Chondrocyte (in vitro differentiated cells): ENCODE measurements around the gene RECQL5. TPM values are rescaled to one million over a fixed set of nuclear protein-coding genes. Genes with fewer than 3 reads are reported as not detected.

Experiments
- DNase-seq: peaks from one replicate; pipeline ENCODE4 v3.0.0; 2021; ENCODE audit warnings: mixed read lengths, low spot score
- H3K27ac Mint-ChIP-seq: one replicate; pipeline ENCODE4 v1.8.0; 2021; ENCODE audit warnings: mild to moderate bottlenecking, moderate library complexity, mixed read lengths; ENCODE audit not compliant: unreplicated experiment
- H3K27me3 Mint-ChIP-seq: 2 replicates; pipeline ENCODE4 v1.8.0; 2021; ENCODE audit warnings: low read depth, mixed read lengths
- H3K36me3 Mint-ChIP-seq: 2 replicates; pipeline ENCODE4 v1.8.0; 2021; ENCODE audit warnings: low read depth, mixed read lengths
- H3K4me1 Mint-ChIP-seq: 2 replicates; pipeline ENCODE4 v1.8.0; 2021; ENCODE audit warnings: low read depth, mild to moderate bottlenecking, mixed read lengths
- H3K4me3 Mint-ChIP-seq: one replicate; pipeline ENCODE4 v1.8.0; 2021; ENCODE audit warnings: mild to moderate bottlenecking, moderate library complexity, mixed read lengths; ENCODE audit not compliant: unreplicated experiment
- H3K9me3 Mint-ChIP-seq: 2 replicates; pipeline ENCODE4 v1.8.0; 2021; ENCODE audit warnings: low read depth, mixed read lengths
- total RNA-seq: library from RNA; stranded (reverse); gene quantifications from 3 replicates; pipeline ENCODE4 v1.2.1, GENCODE V29; 2021
- TF ChIP-seq, protein P1 (sequence below): fragments of 200-600 bp; sonication (generic); IDR thresholded peaks from 2 replicates; pipeline ENCODE4 v1.5.0; 2021; ENCODE audit warnings: antibody characterized with exemption, mild to moderate bottlenecking, moderate library complexity

Gene RECQL5
- total RNA-seq, 1 donor from 2014 or later, result 20.4 TPM

DNA sequence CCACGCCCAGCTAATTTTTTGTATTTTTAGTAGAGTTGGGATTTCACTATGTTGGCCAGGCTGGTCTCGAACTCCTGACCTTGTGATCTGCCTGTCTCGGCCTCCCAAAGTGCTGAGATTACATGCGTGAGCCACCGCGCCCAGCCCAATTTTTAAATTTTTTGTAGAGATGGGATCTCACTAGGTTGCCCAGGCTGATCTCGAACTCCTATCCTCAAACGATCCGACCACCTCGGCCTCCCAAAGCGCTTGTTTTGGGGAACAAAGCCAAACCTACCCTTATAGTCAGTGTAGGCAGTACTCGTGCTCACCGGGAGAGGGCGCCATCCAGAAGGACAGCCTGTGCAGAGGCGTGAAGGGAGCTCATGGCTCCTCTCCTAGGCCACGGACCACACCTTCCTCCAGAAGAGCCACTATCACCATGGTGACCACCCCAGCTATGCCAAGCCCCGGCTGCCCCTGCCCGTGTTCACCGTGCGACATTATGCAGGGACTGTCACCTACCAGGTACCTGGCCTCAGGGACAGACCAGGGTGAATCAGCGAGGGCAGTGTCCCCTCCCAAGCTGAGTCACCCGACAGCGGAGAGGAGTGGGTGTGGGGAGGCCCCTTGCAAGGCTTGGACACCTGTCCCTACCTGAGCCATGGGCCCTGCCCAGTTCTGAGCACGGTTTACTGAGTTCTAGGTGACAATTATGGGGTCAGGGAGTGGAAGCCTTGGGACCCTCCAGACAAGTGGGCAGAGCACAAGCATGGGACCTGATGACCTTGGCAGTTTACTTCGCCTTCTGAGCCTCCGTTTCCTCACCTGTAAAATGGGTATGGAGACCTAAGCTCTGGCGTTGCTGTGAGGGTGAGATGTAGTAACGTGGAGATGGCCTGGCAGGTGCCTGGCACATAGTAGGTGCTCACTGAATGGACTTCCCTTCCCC, 65.6 kb downstream of the RECQL5 start:
- H3K27ac Mint-ChIP-seq, result no peak overlapping the region
- H3K4me3 Mint-ChIP-seq, result no peak overlapping the region
- DNase-seq, result no peak
- no peaks in the 10 kb centered on the region for H3K36me3 Mint-ChIP-seq
- H3K27me3 Mint-ChIP-seq, result peaks cover 2% of the 10 kb centered on the region
- no peaks in the 10 kb centered on the region for H3K4me1 Mint-ChIP-seq
- H3K9me3 Mint-ChIP-seq, result no peaks in the 10 kb centered on the region
- TF ChIP-seq, protein P1, sequence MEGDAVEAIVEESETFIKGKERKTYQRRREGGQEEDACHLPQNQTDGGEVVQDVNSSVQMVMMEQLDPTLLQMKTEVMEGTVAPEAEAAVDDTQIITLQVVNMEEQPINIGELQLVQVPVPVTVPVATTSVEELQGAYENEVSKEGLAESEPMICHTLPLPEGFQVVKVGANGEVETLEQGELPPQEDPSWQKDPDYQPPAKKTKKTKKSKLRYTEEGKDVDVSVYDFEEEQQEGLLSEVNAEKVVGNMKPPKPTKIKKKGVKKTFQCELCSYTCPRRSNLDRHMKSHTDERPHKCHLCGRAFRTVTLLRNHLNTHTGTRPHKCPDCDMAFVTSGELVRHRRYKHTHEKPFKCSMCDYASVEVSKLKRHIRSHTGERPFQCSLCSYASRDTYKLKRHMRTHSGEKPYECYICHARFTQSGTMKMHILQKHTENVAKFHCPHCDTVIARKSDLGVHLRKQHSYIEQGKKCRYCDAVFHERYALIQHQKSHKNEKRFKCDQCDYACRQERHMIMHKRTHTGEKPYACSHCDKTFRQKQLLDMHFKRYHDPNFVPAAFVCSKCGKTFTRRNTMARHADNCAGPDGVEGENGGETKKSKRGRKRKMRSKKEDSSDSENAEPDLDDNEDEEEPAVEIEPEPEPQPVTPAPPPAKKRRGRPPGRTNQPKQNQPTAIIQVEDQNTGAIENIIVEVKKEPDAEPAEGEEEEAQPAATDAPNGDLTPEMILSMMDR, result peak; percentile 80

DNA sequence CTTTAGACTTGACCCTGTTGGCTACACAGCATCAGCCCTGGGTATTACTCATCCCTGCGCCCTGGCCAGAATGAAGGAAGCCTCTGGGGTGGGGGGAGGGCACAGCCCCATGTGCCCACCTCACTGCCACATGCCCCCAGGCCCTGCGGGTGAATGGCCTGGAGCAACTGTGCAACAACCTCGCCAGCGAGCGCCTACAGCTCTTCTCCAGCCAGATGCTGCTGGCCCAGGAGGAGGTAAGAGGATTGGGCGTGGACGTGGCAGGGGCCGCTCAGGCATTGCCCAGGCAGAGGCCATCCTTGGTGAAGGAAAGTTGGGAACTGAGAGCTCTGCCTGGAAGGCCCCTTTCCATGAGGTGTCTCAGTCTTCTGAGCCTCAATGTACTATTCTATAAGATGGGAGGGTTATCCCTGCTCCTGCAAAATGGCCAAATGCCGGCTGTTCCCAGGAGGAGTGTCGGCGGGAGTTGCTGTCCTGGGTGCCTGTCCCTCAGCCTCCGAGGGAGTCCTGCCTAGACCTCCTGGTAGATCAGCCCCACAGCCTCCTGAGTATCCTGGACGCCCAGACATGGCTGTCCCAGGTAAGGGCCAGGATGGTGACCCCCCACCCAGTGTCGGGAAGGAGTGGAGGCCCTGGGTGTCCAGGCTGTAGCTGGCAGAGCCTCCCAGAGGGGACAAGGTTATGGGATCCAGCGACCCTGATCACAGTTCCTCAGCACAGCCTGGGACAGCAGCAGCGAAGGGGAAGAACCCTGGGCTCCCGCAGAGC, 70.5 kb downstream of the RECQL5 start:
- no peak for DNase-seq
- H3K4me1 Mint-ChIP-seq, result no peaks in the 10 kb centered on the region
- peaks cover 2% of the 10 kb centered on the region for H3K27me3 Mint-ChIP-seq
- H3K27ac Mint-ChIP-seq, result no peak overlapping the region
- H3K9me3 Mint-ChIP-seq, result no peaks in the 10 kb centered on the region
- no peak overlapping the region for H3K4me3 Mint-ChIP-seq
- H3K36me3 Mint-ChIP-seq, result no peaks in the 10 kb centered on the region
- TF ChIP-seq, protein P1, result no peak

DNA sequence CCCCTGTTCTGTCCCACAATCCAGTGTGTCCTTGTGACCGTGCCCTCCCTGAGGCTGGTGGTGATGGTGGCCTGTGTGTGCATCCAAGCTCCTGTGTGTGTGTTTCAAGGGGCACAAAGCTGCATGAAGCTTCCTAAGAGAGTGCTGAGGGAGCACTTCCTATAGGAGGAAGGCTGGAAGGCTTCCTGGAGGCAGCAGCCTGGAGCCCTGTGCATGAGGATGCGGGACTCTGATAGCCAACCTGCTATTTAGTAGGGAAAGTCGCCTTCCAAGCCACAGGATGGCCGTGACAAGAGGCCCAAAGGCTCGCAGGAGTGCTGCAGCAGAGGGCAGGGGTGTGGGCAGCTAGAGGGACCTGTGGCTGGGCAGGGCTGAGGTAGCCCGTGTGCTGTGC, 71.0 kb downstream of the RECQL5 start:
- no peak for DNase-seq
- no peak overlapping the region for H3K27ac Mint-ChIP-seq
- H3K9me3 Mint-ChIP-seq, result no peaks in the 10 kb centered on the region
- TF ChIP-seq, protein P1, result no peak
- H3K4me3 Mint-ChIP-seq, result no peak overlapping the region
- H3K36me3 Mint-ChIP-seq, result no peaks in the 10 kb centered on the region
- peaks cover 2% of the 10 kb centered on the region for H3K27me3 Mint-ChIP-seq
- no peaks in the 10 kb centered on the region for H3K4me1 Mint-ChIP-seq

DNA sequence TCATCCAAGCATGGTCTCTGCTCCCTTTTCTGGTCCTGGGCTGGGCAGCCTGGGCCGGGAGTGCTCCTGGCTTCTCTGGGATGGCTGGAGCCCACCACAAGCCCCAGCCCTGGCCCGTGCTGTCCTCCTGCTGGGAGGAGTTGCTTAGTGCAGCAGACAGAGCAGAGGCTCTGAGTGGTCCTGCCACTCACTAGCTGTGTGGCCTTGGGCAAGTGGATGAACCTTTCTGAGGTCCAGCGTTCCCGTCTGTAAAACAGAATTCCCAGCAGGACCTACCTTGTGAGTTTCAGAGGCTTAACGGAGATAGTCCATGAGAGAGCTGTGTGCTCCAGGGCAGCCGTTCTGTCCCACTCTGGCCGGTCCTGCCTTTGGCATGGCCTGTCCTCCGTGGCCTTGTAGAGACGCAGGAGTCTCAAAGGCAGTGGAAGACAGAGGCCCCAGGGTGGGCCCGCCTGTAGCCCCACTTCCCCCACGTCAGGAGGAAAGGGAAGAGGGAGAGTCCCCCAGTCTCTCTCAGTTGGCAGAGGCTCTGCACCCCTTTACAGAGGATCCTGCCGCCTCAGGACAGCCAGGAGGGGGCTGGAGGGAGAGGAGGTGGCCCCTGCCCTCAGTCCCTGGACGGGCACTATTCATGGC, 71.6 kb downstream of the RECQL5 start:
- no peaks in the 10 kb centered on the region for H3K9me3 Mint-ChIP-seq
- TF ChIP-seq, protein P1, result no peak
- H3K4me1 Mint-ChIP-seq, result no peaks in the 10 kb centered on the region
- H3K36me3 Mint-ChIP-seq, result no peaks in the 10 kb centered on the region
- H3K27ac Mint-ChIP-seq, result no peak overlapping the region
- H3K4me3 Mint-ChIP-seq, result no peak overlapping the region
- DNase-seq, result no peak
- peaks cover 2% of the 10 kb centered on the region for H3K27me3 Mint-ChIP-seq
